Left lung (tissue), 10 donors: ENCODE data around the gene NUDT8. TPM values are rescaled to one million over a fixed set of nuclear protein-coding genes. Genes with fewer than 3 reads are reported as not detected.

Experiments
- ATAC-seq: fragments of 200-7000 bp; cut with Tn5 transposase; one replicate; pipeline ENCODE4 v1.9.1; 2020; ENCODE audit warnings: moderate library complexity
- DNase-seq, 4 donors: peaks; one replicate each; pipeline ENCODE4 v3.0.0-alpha.2; 2013 to 2020
- H3K27ac ChIP-seq, 2 donors: fragments of 200-600 bp; sonication (generic) in 1 of 2; one replicate each; pipeline versions ENCODE4 v1.5.0 to v1.8.0; 2020 to 2021
- H3K27me3 ChIP-seq, 2 donors: fragments of 200-600 bp; sonication (generic) in 1 of 2; one replicate each; pipeline versions ENCODE4 v1.5.0 to v1.8.0; 2020 to 2021
- H3K36me3 ChIP-seq, 2 donors: fragments of 200-600 bp; sonication (generic) in 1 of 2; one replicate each; pipeline versions ENCODE4 v1.5.0 to v1.8.0; 2020 to 2021
- H3K4me1 ChIP-seq, 2 donors: fragments of 200-600 bp; one replicate each; pipeline ENCODE4 v1.8.0; 2021
- H3K4me3 ChIP-seq, 2 donors: fragments of 200-600 bp; sonication (generic) in 1 of 2; one replicate each; pipeline versions ENCODE4 v1.5.0 to v1.8.0; 2020 to 2021; ENCODE audit warnings: mild to moderate bottlenecking in 1 of 2
- H3K9me3 ChIP-seq, 2 donors: fragments of 200-600 bp; sonication (generic) in 1 of 2; one replicate each; pipeline versions ENCODE4 v1.5.0 to v1.8.0; 2020 to 2021
- intact Hi-C, 2 donors: fragments of 100-400 bp; cut with DNase I; formaldehyde crosslinking; loops; one replicate each; pipeline versions ENCODE4 v1.11.2 to v1.14.2; 2022
- polyA plus RNA-seq, 6 donors: library from polyadenylated mRNA; unstranded; fragments of 120-200 nt; gene quantifications; one replicate each; pipeline ENCODE4 v1.2.1, GENCODE V29; 2013; ENCODE audit not compliant: insufficient read length in 6 of 6
- total RNA-seq, 2 donors: library from RNA; stranded (reverse); fragmentation: NEBNext Ultra II Directional; extraction: Animal tissue kit (Norgen Biotek cat#: 25700); gene quantifications; one replicate each; pipeline ENCODE4 v1.2.1, GENCODE V29; 2021
- TF ChIP-seq, protein P1 (sequence below), 2 donors: fragments of 200-600 bp; sonication (generic) in 1 of 2; IDR thresholded peaks; one replicate each; pipeline versions ENCODE4 v1.5.0 to v1.8.0; 2021; ENCODE audit warnings: antibody characterized with exemption in 2 of 2
- donor health status: DM: no; HTN: yes; CAD: no.
- donor health status: DM: no; HTN: no; CAD: no.

NUDT8 gene
- total and polyA plus RNA-seq, 8 donors: 3.8 to 18.1 (median 5.6) TPM

DNA sequence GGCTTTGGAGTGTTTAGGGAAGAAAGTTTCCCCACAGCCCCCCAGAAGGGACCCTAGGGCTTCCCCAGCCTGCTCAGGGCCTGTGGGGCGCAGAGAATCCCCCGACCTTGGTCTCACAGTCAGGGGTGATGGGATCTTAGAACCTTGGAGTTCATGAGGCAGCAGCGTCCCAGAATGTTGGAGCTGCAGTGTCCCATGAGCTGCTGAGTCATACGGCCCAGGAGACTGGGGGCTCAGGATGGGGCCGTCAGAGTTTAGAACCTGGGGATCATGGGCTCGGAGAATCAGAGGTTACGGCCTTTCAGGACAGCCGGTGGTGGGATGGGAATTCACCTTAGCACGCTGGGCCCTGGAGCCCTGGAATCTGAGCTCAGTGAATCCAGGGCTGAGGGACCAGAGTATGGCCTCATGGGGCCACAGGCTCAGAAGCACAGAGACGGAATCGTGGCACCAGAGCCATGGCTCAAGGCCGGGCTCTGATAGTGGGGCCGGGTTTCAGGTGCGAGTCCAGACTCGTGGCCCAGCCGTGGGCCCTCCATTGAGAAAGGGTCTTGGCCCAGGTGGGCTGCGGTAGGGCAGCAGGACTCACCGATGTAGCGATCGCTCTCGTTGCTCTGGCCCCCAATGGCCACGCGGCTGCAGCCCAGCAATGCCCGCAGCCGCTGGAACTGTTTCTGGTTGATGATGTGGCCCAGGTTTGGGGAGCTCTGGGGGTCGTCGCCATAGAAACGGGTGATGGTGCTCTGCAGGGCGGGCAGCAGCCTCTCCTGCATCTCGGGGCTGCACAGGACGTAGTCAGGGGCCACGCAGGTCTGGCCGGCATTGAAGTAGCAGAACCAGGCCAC lies 35.2 kb upstream of the NUDT8 start:
- ATAC-seq (no peak), DNase-seq (no peak)
- H3K9me3 ChIP-seq: no peaks in the 10 kb centered on the region
- TF ChIP-seq, protein P1, sequence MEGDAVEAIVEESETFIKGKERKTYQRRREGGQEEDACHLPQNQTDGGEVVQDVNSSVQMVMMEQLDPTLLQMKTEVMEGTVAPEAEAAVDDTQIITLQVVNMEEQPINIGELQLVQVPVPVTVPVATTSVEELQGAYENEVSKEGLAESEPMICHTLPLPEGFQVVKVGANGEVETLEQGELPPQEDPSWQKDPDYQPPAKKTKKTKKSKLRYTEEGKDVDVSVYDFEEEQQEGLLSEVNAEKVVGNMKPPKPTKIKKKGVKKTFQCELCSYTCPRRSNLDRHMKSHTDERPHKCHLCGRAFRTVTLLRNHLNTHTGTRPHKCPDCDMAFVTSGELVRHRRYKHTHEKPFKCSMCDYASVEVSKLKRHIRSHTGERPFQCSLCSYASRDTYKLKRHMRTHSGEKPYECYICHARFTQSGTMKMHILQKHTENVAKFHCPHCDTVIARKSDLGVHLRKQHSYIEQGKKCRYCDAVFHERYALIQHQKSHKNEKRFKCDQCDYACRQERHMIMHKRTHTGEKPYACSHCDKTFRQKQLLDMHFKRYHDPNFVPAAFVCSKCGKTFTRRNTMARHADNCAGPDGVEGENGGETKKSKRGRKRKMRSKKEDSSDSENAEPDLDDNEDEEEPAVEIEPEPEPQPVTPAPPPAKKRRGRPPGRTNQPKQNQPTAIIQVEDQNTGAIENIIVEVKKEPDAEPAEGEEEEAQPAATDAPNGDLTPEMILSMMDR (IDR thresholded peaks at IDR 0.05): no peak
- no peaks in the 10 kb centered on the region for H3K27me3 ChIP-seq
- H3K4me1 ChIP-seq: no peaks in the 10 kb centered on the region
- no peak overlapping the region for H3K27ac ChIP-seq
- intact Hi-C loops: no loop called here
- no peak overlapping the region for H3K4me3 ChIP-seq
- H3K36me3 ChIP-seq: no peaks in the 10 kb centered on the region

DNA sequence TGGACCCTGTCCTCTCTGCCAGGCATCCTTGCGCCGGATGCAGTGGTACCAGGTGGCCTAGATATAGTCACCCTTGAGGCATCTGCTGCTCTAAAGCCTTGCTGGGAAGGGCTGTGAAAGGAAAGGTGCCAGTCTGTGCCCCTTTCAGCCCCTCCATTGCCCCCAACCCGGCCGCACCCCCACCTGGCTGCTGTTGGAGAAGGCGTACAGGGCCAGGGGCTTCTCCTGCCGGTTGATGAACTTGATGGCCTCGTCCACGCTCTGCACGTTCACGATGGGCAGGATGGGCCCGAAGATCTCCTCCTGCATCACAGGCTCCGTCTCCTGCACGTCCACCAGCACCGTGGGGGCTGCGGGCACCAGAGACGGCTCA lies 34.5 kb upstream of the NUDT8 start:
- Histone ChIP-seq H3K27ac (no peak overlapping the region), H3K9me3 (no peaks in the 10 kb centered on the region), H3K4me1 (no peaks in the 10 kb centered on the region), H3K4me3 (no peak overlapping the region), H3K36me3 (no peaks in the 10 kb centered on the region), H3K27me3 (no peaks in the 10 kb centered on the region)
- no peak for DNase-seq
- intact Hi-C loops: no loop called here
- TF ChIP-seq, protein P1 (IDR thresholded peaks at IDR 0.05): no peak
- no peak for ATAC-seq

DNA sequence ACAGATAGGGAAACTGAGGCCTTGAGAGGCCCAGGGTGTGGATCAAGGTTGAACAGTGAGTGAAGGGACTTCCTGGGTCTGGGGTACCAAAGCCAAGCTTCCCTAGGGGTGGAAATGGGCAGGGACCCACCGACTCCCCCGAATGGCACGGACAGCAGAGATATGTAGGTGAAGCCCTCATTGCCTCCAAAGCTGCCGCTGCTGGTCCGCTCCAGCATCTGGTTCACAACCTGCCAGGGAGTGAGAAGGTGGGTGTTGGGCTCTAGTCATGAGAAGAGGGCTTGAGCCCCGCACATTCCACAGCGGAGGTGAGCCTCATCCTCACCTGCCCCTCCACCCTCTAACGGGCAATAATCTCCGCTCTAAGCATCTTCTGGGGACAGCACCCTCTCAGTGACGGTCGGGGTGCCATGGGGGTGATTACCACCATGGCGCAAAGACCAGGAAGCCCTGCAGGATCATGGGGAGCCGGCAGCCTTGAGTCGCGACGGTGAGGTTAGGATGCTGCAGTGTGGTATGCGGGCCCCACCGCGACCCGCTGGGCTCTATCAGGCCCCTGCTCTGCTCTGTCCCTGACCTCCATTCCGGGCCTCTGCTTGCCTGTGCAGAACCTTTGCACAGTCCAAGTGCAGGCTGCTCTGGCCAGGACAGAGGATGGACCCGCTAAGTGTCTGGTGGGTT lies 33.9 kb upstream of the NUDT8 start:
- H3K9me3 ChIP-seq: no peaks in the 10 kb centered on the region
- DNase-seq: no peak
- no peaks in the 10 kb centered on the region for H3K36me3 ChIP-seq
- intact Hi-C loops: no loop called here
- no peak overlapping the region for H3K27ac ChIP-seq
- TF ChIP-seq, protein P1 (IDR thresholded peaks at IDR 0.05): no peak
- H3K4me1 ChIP-seq: no peaks in the 10 kb centered on the region
- no peak for ATAC-seq
- H3K4me3 ChIP-seq: no peak overlapping the region
- no peaks in the 10 kb centered on the region for H3K27me3 ChIP-seq

DNA sequence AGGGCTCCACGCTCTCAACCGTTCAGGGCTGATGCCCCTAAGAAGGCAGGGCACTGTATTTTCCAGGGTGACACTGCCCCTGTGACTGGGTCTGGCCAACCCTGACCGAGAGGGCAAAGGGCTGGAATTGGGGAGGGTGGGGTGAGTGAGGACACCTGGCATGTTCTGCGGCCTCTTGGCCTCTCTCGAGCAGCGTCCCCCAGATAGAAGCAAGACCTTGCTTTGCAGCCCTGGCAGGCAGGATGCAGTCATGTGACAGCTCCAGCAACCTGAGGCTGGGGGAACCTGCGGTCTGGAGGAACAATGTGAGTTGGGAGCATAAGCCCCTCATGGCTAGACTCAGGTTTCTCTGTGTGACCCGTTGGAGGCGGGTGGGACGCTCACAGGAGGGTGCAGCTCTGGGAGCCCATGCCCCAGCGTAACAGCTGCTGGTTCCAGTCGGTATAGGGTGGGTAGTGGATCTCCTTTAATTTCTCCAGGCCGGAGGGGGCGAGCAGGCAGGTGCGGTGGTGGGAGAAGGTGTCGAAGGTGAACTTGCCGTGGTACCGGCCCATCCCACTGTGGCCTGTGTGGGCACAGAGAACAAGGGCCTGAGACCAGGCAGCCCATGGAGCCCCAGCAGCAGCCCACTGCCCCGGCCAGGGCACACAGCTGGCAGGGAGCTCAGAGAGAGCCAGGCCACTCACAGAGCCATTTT lies 33.2 kb upstream of the NUDT8 start:
- H3K27me3 ChIP-seq: no peaks in the 10 kb centered on the region
- ATAC-seq: no peak
- intact Hi-C loops: no loop called here

More for the DNA sequence above, 33.2 kb upstream of the NUDT8 start:
- H3K27ac ChIP-seq: no peak overlapping the region
- no peak overlapping the region for H3K4me3 ChIP-seq
- TF ChIP-seq, protein P1 (IDR thresholded peaks at IDR 0.05): no peak
- H3K36me3 ChIP-seq: no peaks in the 10 kb centered on the region
- no peak for DNase-seq
- no peaks in the 10 kb centered on the region for H3K9me3 ChIP-seq
- H3K4me1 ChIP-seq: no peaks in the 10 kb centered on the region
